Prostate gland (tissue), 2 donors: ENCODE results near the gene BAIAP3. TPM values are rescaled to one million over a fixed set of nuclear protein-coding genes. Genes with fewer than 3 reads are reported as not detected.

ENCODE experiments used
- DNase-seq: peaks from one replicate; pipeline ENCODE4 v3.0.0-alpha.2; 2019; ENCODE audit warnings: low spot score
- H3K27ac ChIP-seq, 2 donors: fragments of 200-600 bp; sonication (generic); 2 replicates each; pipeline ENCODE4 v1.5.1; 2017 to 2019
- H3K27me3 ChIP-seq: fragments of 200-600 bp; sonication (generic); replicated peaks from 2 replicates; pipeline ENCODE4 v1.5.1; 2019; ENCODE audit not compliant: insufficient read depth
- H3K36me3 ChIP-seq, 2 donors: fragments of 200-600 bp; sonication (generic); 1 replicate in 1 of 2; 2 replicates in 1 of 2; pipeline versions ENCODE4 v1.5.1 to v1.8.1; 2017 to 2019
- H3K4me1 ChIP-seq: fragments of 200-600 bp; sonication (generic); replicated peaks from 2 replicates; pipeline ENCODE4 v1.5.1; 2019
- H3K4me3 ChIP-seq, 2 donors: fragments of 200-600 bp; sonication (generic); 2 replicates each; pipeline ENCODE4 v1.5.1; 2017 to 2019
- H3K9me3 ChIP-seq: fragments of 200-600 bp; sonication (generic); 2 replicates; pipeline ENCODE4 v1.5.1; 2017
- POLR2A ChIP-seq: fragments of 450-650 bp; IDR thresholded peaks from one replicate; pipeline ENCODE4 v1.6.1; 2016; ENCODE audit warnings: antibody characterized with exemption, mild to moderate bottlenecking
- POLR2AphosphoS5 ChIP-seq: sonication (generic); formaldehyde crosslinking; IDR thresholded peaks from one replicate; pipeline ENCODE4 v1.6.1; 2017; ENCODE audit warnings: antibody characterized with exemption
- WGBS: methylation state at CpG from one replicate; pipeline ENCODE4 v1.1.5; 2018; 5-methylcytosine and 5-hydroxymethylcytosine counted together
- intact Hi-C: fragments of 100-400 bp; cut with DNase I; formaldehyde crosslinking; loops from one replicate; pipeline ENCODE4 v1.14.2; 2022
- total RNA-seq, 2 donors: library from RNA; depleted of rRNA; stranded (reverse); fragments of >200 nt; gene quantifications; one replicate each; pipeline ENCODE4 v1.1.0, GENCODE V29; 2016
- TF ChIP-seq, protein P1 (sequence below), 4 experiments: fragments of 200-600 bp in 2 of 4; fragments of 450-650 bp in 2 of 4; sonication (generic) in 2 of 4; IDR thresholded peaks; 1 replicate in 3 of 4; 2 replicates in 1 of 4; pipeline ENCODE4 v1.5.1; 2016 to 2019; ENCODE audit warnings: antibody characterized with exemption in 4 of 4, mild to moderate bottlenecking in 2 of 4, moderate library complexity in 2 of 4

BAIAP3 gene
- total RNA-seq, 2 donors from 2014 or later: 12.1 to 41.6 TPM

DNA sequence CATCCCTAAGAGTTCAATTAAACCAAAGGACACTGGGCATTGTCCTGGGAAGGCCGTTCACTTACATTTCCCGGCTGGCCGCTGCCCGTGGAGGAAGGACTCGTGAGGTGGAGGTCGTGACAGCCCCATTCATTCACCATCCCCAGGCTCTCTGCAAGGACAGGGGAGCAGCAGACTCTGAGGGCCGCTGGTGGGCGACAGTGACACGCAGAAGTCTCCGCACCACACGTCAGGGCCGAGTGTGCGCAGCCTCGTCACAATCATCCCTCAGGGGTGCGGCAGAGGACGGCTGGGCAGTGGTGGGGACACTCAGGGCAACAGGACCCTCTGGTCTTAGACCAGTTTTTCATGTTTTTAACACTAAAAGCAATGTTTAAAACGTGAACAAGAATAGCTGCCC lies 59.4 kb downstream of the BAIAP3 start:
- 93% methylated on average over 17 of the region's 17 CpGs for WGBS

DNA sequence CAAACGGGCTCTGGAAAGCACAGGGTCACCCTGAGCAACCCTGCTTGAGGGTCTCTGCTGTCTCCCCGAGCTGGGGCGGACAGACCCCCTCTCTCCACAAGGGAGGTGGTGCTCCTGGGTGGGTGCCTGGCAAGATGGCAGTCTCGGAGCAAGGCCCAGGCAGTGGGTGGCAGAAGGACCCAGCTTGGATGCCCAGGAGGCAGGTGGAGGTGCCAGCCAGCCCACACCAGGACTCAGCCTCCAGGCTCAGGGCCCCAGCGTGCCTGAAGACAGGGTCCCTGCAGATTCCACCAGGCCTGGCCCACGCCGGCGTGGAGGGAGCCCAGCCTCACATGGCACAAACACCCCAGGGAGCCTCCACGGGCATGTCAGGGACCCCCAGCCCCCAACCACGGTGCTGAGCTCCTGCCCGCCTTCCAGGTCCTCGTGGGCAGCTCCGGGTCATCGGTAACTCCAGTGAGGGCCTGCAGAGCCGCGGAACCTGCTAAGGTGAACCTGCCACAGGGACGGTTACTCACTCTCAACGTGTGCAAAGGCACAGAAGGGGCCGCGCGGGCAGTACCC lies 60.2 kb downstream of the BAIAP3 start:
- H3K4me3 ChIP-seq: no peak overlapping the region
- TF ChIP-seq POLR2AphosphoS5 (no peak), POLR2A (no peak)
- H3K36me3 ChIP-seq: peaks cover 3 to 23% of the 10 kb centered on the region in 2 donors
- no peaks in the 10 kb centered on the region for H3K9me3 ChIP-seq
- no peaks in the 10 kb centered on the region for H3K27me3 ChIP-seq
- intact Hi-C loops: no loop called here
- 94% methylated on average over 20 of the region's 21 CpGs for WGBS
- no peak overlapping the region for H3K27ac ChIP-seq
- no peaks in the 10 kb centered on the region for H3K4me1 ChIP-seq
- no peak for DNase-seq

More for the DNA sequence above, 59.4 kb downstream of the BAIAP3 start:
- DNase-seq: no peak
- Histone ChIP-seq H3K9me3 (no peaks in the 10 kb centered on the region), H3K27me3 (no peaks in the 10 kb centered on the region), H3K27ac (no peak overlapping the region), H3K36me3 (peaks cover 3 to 22% of the 10 kb centered on the region in 2 donors), H3K4me1 (no peaks in the 10 kb centered on the region), H3K4me3 (no peak overlapping the region)
- TF ChIP-seq POLR2A: no peak
- no peak for TF ChIP-seq POLR2AphosphoS5
- TF ChIP-seq, protein P1, sequence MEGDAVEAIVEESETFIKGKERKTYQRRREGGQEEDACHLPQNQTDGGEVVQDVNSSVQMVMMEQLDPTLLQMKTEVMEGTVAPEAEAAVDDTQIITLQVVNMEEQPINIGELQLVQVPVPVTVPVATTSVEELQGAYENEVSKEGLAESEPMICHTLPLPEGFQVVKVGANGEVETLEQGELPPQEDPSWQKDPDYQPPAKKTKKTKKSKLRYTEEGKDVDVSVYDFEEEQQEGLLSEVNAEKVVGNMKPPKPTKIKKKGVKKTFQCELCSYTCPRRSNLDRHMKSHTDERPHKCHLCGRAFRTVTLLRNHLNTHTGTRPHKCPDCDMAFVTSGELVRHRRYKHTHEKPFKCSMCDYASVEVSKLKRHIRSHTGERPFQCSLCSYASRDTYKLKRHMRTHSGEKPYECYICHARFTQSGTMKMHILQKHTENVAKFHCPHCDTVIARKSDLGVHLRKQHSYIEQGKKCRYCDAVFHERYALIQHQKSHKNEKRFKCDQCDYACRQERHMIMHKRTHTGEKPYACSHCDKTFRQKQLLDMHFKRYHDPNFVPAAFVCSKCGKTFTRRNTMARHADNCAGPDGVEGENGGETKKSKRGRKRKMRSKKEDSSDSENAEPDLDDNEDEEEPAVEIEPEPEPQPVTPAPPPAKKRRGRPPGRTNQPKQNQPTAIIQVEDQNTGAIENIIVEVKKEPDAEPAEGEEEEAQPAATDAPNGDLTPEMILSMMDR (IDR thresholded peaks at IDR 0.05): no peak
- intact Hi-C loops: no loop called here

DNA sequence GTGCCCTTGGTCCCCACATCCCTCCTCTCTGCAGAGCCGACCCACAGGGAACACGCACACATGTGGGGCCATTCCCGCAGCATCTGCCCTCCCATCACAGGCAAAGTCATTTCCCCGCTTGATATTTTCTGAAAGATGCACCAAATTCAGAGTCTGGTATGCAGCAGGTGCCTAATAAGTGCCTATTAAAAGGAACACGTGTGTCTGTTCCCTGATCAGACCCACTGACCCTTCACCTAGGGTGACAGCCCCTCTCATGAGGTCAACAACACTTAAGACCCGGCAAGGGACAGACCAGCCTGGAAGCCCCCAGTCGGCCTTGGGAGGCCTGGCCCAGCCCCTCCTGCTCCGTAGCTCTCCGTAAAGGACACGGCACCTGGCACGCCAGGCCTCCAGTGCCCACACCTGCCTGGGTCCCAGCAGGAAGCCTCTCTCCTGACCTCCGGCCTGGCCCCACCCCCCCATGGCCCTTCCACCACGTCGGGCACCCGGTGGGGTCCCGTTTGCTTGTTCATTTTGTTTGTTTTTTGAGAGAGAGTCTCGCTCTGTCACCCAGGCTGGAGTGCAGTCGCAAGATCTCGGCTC lies 61.0 kb downstream of the BAIAP3 start:
- no peak overlapping the region for H3K4me3 ChIP-seq
- WGBS: 88% methylated on average over 18 of the region's 19 CpGs

DNA sequence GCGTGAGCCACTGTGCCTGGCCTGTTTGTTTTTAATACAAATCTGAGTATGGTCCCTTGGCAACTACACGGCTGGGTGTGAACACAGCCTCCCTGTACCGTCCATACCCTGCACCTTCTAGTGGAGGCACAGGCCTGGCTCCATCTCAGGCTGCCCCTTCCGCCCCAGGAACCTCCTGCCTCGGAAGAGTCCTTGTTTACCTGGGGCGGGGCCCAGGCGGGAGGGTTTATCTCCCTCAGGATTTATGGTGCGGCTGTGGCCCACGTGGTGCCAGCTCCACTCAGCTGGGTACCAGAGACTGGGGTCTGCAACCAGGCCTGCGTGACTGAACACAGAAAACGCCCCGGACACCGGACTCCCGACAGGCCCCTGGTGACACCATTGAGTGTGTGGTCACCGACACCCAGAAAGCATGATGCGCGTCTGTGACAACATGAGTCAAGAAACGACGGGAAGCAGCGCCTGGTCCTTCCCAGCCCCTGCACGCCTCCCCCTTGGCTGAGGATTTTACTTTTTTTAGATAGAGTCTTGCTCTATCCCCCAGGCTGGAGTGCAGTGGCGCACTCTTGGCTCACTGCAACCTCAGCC lies 62.1 kb downstream of the BAIAP3 start:
- H3K27ac ChIP-seq: no peak overlapping the region
- H3K27me3 ChIP-seq: no peaks in the 10 kb centered on the region
- 76% methylated on average over 22 of the region's 22 CpGs for WGBS
- H3K4me3 ChIP-seq: no peak overlapping the region
- no peaks in the 10 kb centered on the region for H3K9me3 ChIP-seq
- no peaks in the 10 kb centered on the region for H3K4me1 ChIP-seq
- TF ChIP-seq POLR2A: no peak
- no peak for TF ChIP-seq POLR2AphosphoS5
- TF ChIP-seq, protein P1 (IDR thresholded peaks at IDR 0.05): no peak
- DNase-seq: no peak
- intact Hi-C loops: no loop called here
- H3K36me3 ChIP-seq: peaks cover 0 to 25% of the 10 kb centered on the region in 2 donors

More for the DNA sequence above, 61.0 kb downstream of the BAIAP3 start:
- TF ChIP-seq POLR2AphosphoS5 (no peak), POLR2A (no peak)
- TF ChIP-seq, protein P1 (IDR thresholded peaks at IDR 0.05): no peak
- Histone ChIP-seq H3K4me1 (no peaks in the 10 kb centered on the region), H3K27ac (no peak overlapping the region), H3K9me3 (no peaks in the 10 kb centered on the region), H3K27me3 (no peaks in the 10 kb centered on the region), H3K36me3 (peaks cover 2 to 31% of the 10 kb centered on the region in 2 donors)
- DNase-seq: no peak
- intact Hi-C loops: no loop called here

DNA sequence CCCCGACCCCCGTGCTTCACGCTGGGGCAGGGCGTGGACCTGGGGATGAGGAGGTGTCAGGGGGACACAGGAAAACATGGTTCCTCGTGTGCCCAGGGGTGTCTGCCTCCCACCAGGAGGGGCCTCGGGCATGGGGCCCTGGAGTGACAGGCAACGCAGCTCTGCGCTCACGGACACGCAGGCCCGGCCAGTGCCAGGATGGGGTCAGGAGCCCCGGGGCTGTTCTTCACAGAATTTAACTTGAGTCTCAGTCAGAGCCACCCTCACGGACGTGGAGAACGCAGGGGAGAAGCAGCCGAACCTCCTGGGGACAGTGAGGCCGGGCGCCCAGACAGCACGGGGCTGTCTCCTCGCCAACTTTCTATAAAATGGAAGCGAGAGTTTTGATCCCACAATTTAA lies 64.3 kb downstream of the BAIAP3 start:
- H3K27ac ChIP-seq: no peak overlapping the region
- no peaks in the 10 kb centered on the region for H3K4me1 ChIP-seq
- intact Hi-C loops: no loop called here
- H3K27me3 ChIP-seq: no peaks in the 10 kb centered on the region
- H3K4me3 ChIP-seq: no peak overlapping the region
- TF ChIP-seq POLR2AphosphoS5 (no peak), POLR2A (no peak)
- TF ChIP-seq, protein P1 (IDR thresholded peaks at IDR 0.05): no peak
- DNase-seq: no peak
- peaks cover under 1 to 25% of the 10 kb centered on the region in 2 donors for H3K36me3 ChIP-seq
- 94% methylated on average over 21 of the region's 21 CpGs for WGBS
- no peaks in the 10 kb centered on the region for H3K9me3 ChIP-seq
